Naive B cell (primary cell): ENCODE data around the gene HIBCH. TPM values are rescaled to one million over a fixed set of nuclear protein-coding genes. Genes with fewer than 3 reads are reported as not detected.
"Not testable (repeated sequence)": the region's sequence is repeated elsewhere in the genome, so short reads cannot be mapped to it uniquely, and the experiment has no call there.

Experiments used
- ATAC-seq, 2 donors: fragments of 150-1000 bp; cut with Tn5 transposase; 2 replicates each; pipeline ENCODE4 v1.10.0; 2021; ENCODE audit warnings: low read depth in 2 of 2, mild to moderate bottlenecking in 2 of 2, moderate library complexity in 2 of 2
- DNase-seq: peaks from one replicate; pipeline ENCODE4 v3.0.0; 2022
- H3K27ac Mint-ChIP-seq, 6 donors: one replicate each; pipeline ENCODE4 v1.8.0; 2020 to 2022; ENCODE audit warnings: mild to moderate bottlenecking in 6 of 6, mixed read lengths in 6 of 6, moderate library complexity in 5 of 6, inconsistent platforms in 2 of 6
- H3K27me3 Mint-ChIP-seq, 3 donors: one replicate each; pipeline ENCODE4 v1.8.0; 2021 to 2022; ENCODE audit warnings: mixed read lengths in 3 of 3, mild to moderate bottlenecking in 1 of 3
- H3K36me3 Mint-ChIP-seq, 2 donors: one replicate each; pipeline ENCODE4 v1.8.0; 2020 to 2022; ENCODE audit warnings: mixed read lengths in 2 of 2, inconsistent platforms in 1 of 2, mild to moderate bottlenecking in 1 of 2
- H3K4me1 Mint-ChIP-seq, 3 donors: one replicate each; pipeline ENCODE4 v1.8.0; 2020 to 2022; ENCODE audit warnings: mixed read lengths in 3 of 3, inconsistent platforms in 1 of 3, mild to moderate bottlenecking in 1 of 3, moderate library complexity in 1 of 3
- H3K4me3 Mint-ChIP-seq, 8 donors: one replicate each; pipeline ENCODE4 v1.8.0; 2020 to 2022; ENCODE audit warnings: mild to moderate bottlenecking in 8 of 8, mixed read lengths in 8 of 8, moderate library complexity in 8 of 8, inconsistent platforms in 2 of 8
- H3K9me3 Mint-ChIP-seq, 7 donors: one replicate each; pipeline ENCODE4 v1.8.0; 2020 to 2022; ENCODE audit warnings: mixed read lengths in 7 of 7, mild to moderate bottlenecking in 5 of 7, inconsistent platforms in 2 of 7, moderate library complexity in 1 of 7
- polyA plus RNA-seq, 6 donors: library from polyadenylated mRNA; unstranded; fragments of 300-500 nt; fragmentation: Illumina TruSeq; gene quantifications; one replicate each; pipeline ENCODE4 v1.2.3, GENCODE V29; 2021; ENCODE audit warnings: low read depth in 6 of 6

Gene HIBCH
- polyA plus RNA-seq, 6 donors from 2014 or later = 11.6 to 31.7 (median 22.4) TPM

- Mint-ChIP-seq H3K27ac (no peak overlapping the region), H3K4me1 (no peaks in the 10 kb centered on the region), H3K4me3 (no peak overlapping the region), H3K9me3 (no peaks in the 10 kb centered on the region), H3K27me3 (no peaks in the 10 kb centered on the region), H3K36me3 (no peaks in the 10 kb centered on the region)
- ATAC-seq (no peak), DNase-seq (no peak)
These were observed 33.9 kb upstream of the HIBCH start for GRCh38 chr2:190353537-190353899.

GRCh38 chr2:190352668-190353536 is 33.3 kb upstream of the HIBCH start:
- no peak overlapping the region for H3K4me3 Mint-ChIP-seq
- H3K4me1 Mint-ChIP-seq = no peaks in the 10 kb centered on the region
- no peak for ATAC-seq
- no peaks in the 10 kb centered on the region for H3K36me3 Mint-ChIP-seq
- no peaks in the 10 kb centered on the region for H3K9me3 Mint-ChIP-seq
- peak overlapping the region in 1 of 6 donors; percentile 41 for H3K27ac Mint-ChIP-seq
- DNase-seq = no peak
- no peaks in the 10 kb centered on the region for H3K27me3 Mint-ChIP-seq

DNA sequence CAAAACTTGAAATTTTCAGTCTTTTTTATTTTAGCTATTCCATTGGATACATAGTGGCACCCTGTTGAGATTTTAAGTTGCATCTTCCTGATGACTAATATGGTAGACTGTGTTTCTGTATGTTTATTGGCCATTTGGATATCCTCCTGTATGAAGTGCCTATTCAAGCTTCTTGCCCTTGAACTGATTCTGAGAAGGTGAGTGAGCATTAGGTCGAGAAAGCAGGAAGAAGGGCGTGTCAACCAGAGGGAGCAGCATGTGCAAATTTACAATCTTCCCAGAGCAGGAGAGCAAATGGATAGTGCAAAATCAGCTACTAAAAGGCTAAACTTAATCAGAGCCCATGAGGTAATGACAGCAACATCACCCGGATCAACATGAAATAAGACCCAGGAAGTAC is 32.3 kb upstream of the HIBCH start:
- Mint-ChIP-seq H3K27ac (no peak overlapping the region), H3K4me3 (no peak overlapping the region), H3K27me3 (no peaks in the 10 kb centered on the region), H3K4me1 (no peaks in the 10 kb centered on the region), H3K9me3 (no peaks in the 10 kb centered on the region), H3K36me3 (no peaks in the 10 kb centered on the region)
- ATAC-seq (no peak), DNase-seq (no peak)

DNA sequence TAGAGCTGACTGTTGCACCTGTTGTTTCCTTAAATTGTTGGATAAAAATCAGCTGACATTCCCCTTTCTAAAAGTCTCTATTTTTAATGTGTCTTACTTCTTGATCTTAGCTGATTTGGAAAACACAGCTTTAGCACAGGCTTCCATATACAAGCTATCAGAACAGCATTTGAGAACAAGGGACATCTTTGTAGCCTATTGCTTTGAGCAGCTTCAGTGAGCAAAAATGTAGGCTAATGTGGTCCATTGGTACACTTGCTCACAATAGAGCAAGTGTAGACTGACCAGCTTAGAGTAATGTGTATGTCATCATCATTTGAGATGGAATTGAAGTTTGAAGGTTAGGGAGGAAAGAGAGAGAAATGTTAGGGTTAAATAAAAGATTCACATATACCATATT is 30.7 kb upstream of the HIBCH start:
- ATAC-seq (no peak), DNase-seq (no peak)
- no peaks in the 10 kb centered on the region for H3K4me1 Mint-ChIP-seq
- H3K27ac Mint-ChIP-seq = no peak overlapping the region
- H3K27me3 Mint-ChIP-seq = no peaks in the 10 kb centered on the region
- H3K36me3 Mint-ChIP-seq = no peaks in the 10 kb centered on the region
- no peaks in the 10 kb centered on the region for H3K9me3 Mint-ChIP-seq
- H3K4me3 Mint-ChIP-seq = no peak overlapping the region

DNA sequence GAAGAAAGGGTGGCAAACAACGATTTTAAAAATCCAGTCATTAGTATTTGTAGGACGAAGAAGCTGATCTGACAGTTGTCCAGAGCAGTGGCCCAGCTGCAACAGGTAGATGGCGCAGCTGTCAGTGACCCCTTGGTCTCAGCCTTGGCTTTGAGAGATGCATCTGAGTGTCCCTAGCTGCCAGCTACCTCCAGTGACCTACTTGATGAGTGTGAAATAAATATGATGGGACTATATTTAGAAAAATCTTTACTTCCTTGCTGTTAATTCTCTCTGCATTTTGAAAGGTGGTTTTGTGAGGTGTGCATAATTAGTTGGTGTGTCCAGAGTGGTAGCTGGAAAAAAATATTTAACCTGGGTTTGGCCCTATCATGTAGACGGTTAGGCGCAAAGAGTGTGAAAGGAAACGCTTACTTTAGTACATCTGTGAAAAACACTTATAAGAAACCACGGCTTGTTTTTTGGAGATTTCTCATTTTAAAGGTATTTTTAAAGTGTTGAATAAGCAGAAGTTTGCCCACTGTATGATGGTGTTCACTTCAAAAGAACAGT is 24.7 kb upstream of the HIBCH start:
- Mint-ChIP-seq H3K36me3 (no peaks in the 10 kb centered on the region), H3K9me3 (no peaks in the 10 kb centered on the region), H3K27ac (peak overlapping the region in 3 of 6 donors; percentile 1 to 63 (median 32)), H3K4me1 (peaks cover 7 to 14% (median 11%) of the 10 kb centered on the region in 3 donors), H3K4me3 (peak overlapping the region; percentile 81 to 94 (median 88)), H3K27me3 (no peaks in the 10 kb centered on the region)
- DNase-seq (no peak), ATAC-seq (peak in 1 of 2 donors; percentile 29)

GRCh38 chr2:190343536-190344275 is 24.1 kb upstream of the HIBCH start, which contains the start of gene INPP1:
Gene INPP1 (plus strand): TSS chr2:190343589. CDS start chr2:190360103, 16,514 bp downstream.
- H3K9me3 Mint-ChIP-seq = no peaks in the 10 kb centered on the region
- H3K4me3 Mint-ChIP-seq = peak within 1 kb of the TSS; percentile 81 to 94 (median 90)
- peak within 1 kb of the TSS in 5 of 6 donors; percentile 68 to 87 (median 85) for H3K27ac Mint-ChIP-seq
- DNase-seq (peak; percentile 23), ATAC-seq (peak; percentile 72 to 73)
- H3K36me3 Mint-ChIP-seq = no peaks in the 10 kb centered on the region
- H3K4me1 Mint-ChIP-seq = peaks cover 7 to 14% (median 11%) of the 10 kb centered on the region in 3 donors
- no peaks in the 10 kb centered on the region for H3K27me3 Mint-ChIP-seq

- Mint-ChIP-seq H3K4me3 (peak overlapping the region; percentile 81 to 92 (median 90)), H3K27ac (peak overlapping the region in 3 of 6 donors; percentile 68 to 87 (median 70)), H3K4me1 (peaks cover 7 to 14% (median 11%) of the 10 kb centered on the region in 3 donors), H3K36me3 (no peaks in the 10 kb centered on the region), H3K9me3 (no peaks in the 10 kb centered on the region), H3K27me3 (no peaks in the 10 kb centered on the region)
- ATAC-seq = peak; percentile 24 to 29
- peak; percentile 8 for DNase-seq
These were observed 23.5 kb upstream of the HIBCH start for GRCh38 chr2:190343089-190343535.

DNA sequence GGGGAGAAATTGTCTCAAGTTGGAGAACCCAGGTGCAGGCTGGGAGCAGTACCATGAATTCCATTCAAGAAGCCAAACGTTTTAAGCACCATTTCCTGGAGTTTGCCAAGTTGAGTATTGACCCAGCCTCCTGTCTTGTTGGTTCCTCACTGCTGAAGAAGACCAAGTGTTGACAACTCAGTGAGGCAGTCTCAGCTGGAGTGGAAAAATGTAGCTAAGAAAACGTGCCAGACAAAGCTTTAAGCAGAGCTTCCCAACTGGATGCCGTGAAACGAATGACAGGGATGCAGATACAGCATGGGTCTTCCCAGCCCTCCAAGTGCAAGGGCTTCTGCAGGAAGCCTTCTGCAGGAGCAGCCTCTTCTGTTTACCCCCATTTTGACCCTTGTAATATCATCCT is 23.0 kb upstream of the HIBCH start:
- Mint-ChIP-seq H3K4me1 (peaks cover 7 to 14% (median 11%) of the 10 kb centered on the region in 3 donors), H3K27me3 (no peaks in the 10 kb centered on the region), H3K27ac (peak overlapping the region in 2 of 6 donors; percentile 60 to 70), H3K4me3 (peak overlapping the region in 7 of 8 donors; percentile 81 to 92 (median 89)), H3K36me3 (no peaks in the 10 kb centered on the region), H3K9me3 (no peaks in the 10 kb centered on the region)
- no peak for DNase-seq
- ATAC-seq = no peak

DNA sequence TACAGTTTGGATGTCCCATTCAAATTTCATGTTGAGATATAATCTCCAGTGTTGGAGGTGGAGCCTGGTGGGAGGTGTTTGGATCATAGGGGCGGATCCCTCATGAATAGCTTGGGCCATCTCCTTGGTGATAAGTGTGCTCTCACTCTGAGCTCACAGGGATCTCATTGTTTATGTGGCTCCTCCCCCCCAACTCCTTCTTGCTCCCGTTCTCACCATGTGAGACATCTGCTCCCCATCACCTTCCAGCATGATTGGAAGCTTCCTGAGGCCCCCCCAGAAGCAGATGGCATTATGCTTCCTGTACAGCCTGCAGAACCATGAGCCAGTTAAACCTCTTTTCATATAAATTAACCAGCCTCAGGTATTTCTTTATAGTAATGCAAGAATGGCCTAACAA is 20.7 kb upstream of the HIBCH start:
- ATAC-seq (no peak), DNase-seq (no peak)
- Mint-ChIP-seq H3K27ac (peak overlapping the region in 1 of 6 donors; percentile 36), H3K9me3 (peaks cover 0 to 2% (median 0%) of the 10 kb centered on the region in 7 donors), H3K27me3 (no peaks in the 10 kb centered on the region), H3K36me3 (no peaks in the 10 kb centered on the region), H3K4me1 (peaks cover 7 to 14% (median 11%) of the 10 kb centered on the region in 3 donors), H3K4me3 (peak overlapping the region in 1 of 8 donors; percentile 8)

DNA sequence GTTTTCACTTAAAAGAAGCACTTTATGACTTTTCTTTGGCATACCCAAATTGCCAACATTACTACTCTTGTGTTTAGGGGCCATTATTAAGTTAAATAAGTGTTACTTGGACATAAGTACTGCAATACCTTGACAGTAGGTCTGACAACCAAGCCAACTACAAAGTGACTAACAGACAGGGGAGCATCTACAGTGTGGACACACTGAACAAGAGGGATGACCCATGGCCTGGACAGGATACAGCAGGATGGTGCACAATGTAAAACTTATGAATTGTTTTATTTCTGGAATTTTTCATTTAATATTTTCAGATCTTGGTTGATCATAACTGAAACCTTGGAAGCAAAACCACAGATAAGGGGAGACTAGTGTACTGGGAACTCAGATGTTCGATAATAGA is 19.8 kb upstream of the HIBCH start:
- H3K4me1 Mint-ChIP-seq = peaks cover 4 to 13% (median 9%) of the 10 kb centered on the region in 3 donors
- ATAC-seq = no peak
- no peak overlapping the region for H3K27ac Mint-ChIP-seq
- peaks cover 0 to 2% (median 0%) of the 10 kb centered on the region in 7 donors for H3K9me3 Mint-ChIP-seq
- H3K4me3 Mint-ChIP-seq = no peak overlapping the region
- DNase-seq = no peak
- H3K36me3 Mint-ChIP-seq = no peaks in the 10 kb centered on the region
- H3K27me3 Mint-ChIP-seq = no peaks in the 10 kb centered on the region

DNA sequence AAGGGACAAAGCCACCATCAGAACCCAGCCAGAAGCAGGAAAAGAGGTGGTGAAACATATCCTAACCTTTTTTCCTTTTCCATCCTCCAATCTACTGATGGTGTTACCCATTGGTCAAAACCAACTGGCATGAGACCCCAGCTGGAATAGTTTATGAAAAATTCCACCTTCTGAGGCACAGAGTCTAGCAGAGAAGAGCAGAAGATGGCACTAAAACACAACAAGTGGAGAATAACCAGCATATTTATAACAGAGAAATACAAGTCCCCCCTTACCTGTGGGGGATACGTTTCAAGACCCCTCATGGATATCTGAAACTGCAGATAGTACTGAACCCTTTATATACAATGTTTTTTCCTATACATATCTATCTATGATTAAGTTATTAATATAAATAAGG is 18.8 kb upstream of the HIBCH start:
- Mint-ChIP-seq H3K4me3 (no peak overlapping the region), H3K9me3 (peaks cover 0 to 2% (median 0%) of the 10 kb centered on the region in 7 donors), H3K36me3 (no peaks in the 10 kb centered on the region), H3K27ac (no peak overlapping the region), H3K4me1 (peaks cover 0 to 9% (median 6%) of the 10 kb centered on the region in 3 donors), H3K27me3 (peaks cover 0 to 1% (median 0%) of the 10 kb centered on the region in 3 donors)
- ATAC-seq = no peak
- DNase-seq = no peak

DNA sequence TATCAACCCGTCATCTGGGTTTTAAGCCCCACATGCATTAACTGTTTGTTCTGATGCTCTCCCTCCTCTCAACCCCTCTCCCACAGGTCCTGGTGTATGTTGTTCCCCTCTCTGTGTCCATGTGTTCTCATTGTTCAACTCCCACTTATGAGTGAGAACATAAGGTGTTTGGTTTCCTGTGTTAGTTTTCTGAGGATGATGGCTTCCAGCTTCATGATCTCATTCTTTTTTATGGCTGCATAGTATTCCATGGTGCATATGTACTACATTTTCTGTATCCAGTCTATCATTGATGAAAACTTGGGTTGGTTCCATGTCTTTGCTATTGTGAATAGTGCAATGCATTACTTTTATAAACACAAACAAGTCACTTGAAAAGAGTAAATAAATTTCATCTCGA is 16.8 kb upstream of the HIBCH start:
- Mint-ChIP-seq H3K4me3 (no peak overlapping the region), H3K9me3 (peaks cover 0 to 4% (median 0%) of the 10 kb centered on the region in 7 donors), H3K27ac (no peak overlapping the region), H3K27me3 (peaks cover 0 to 7% (median 0%) of the 10 kb centered on the region in 3 donors), H3K36me3 (no peaks in the 10 kb centered on the region), H3K4me1 (no peaks in the 10 kb centered on the region)
- DNase-seq (no peak), ATAC-seq (no peak)

DNA sequence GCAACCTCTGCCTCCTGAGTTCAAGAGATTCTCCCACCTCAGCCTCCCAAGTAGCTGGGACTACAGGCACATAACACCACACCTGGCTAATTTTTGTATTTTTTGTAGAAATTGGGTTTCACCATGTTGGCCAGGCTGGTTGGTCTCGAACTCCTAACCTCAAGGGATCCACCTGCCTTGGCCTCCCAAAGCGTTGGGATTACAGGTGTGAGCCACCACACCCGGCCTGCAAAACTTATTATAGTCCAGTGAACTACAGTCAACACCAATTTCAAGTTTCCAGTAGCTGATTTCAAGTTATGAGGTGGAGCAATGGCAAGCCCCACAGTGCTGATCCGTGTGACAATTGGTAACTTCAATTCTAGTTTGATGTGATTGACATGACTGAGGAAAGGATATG is 16.0 kb upstream of the HIBCH start:
- H3K27ac Mint-ChIP-seq, DNase-seq, H3K36me3 Mint-ChIP-seq, H3K9me3 Mint-ChIP-seq, H3K4me3 Mint-ChIP-seq, ATAC-seq, H3K4me1 Mint-ChIP-seq, H3K27me3 Mint-ChIP-seq: not testable (repeated sequence)
